GM19455 (cell line): ENCODE measurements around the gene TPO.
"Not testable (repeated sequence)": the region's sequence is repeated elsewhere in the genome, so short reads cannot be mapped to it uniquely, and the experiment has no call there.

Experiments used
- ATAC-seq: cut with Tn5 transposase; IDR thresholded peaks from one replicate; pipeline ENCODE4 v1.9.1; 2021; ENCODE audit not compliant: unreplicated experiment

TPO gene

GRCh38 chr2:1498176-1498575 is 84.9 kb downstream of the TPO start:
- ATAC-seq: no peak

- ATAC-seq: no peak
These were observed 86.0 kb downstream of the TPO start for GRCh38 chr2:1499033-1499795.

GRCh38 chr2:1501038-1501851 is 88.0 kb downstream of the TPO start:
- no peak for ATAC-seq

- ATAC-seq: no peak
These were observed 88.7 kb downstream of the TPO start for GRCh38 chr2:1501991-1502390.

GRCh38 chr2:1502891-1503304 is 89.6 kb downstream of the TPO start:
- ATAC-seq: no peak

GRCh38 chr2:1503471-1504310 is 90.4 kb downstream of the TPO start:
- no peak for ATAC-seq

GRCh38 chr2:1504311-1504750 is 91.1 kb downstream of the TPO start:
- ATAC-seq: no peak

GRCh38 chr2:1505031-1505441 is 91.8 kb downstream of the TPO start:
- no peak for ATAC-seq

GRCh38 chr2:1509271-1510065 is 96.2 kb downstream of the TPO start:
- no peak for ATAC-seq

GRCh38 chr2:1510176-1510575 is 96.9 kb downstream of the TPO start:
- ATAC-seq: no peak

- no peak for ATAC-seq
These were observed 98.2 kb downstream of the TPO start for GRCh38 chr2:1511455-1511854.

- ATAC-seq: no peak
These were observed 99.3 kb downstream of the TPO start for GRCh38 chr2:1512321-1513289.

GRCh38 chr2:1514391-1515072 is 101.3 kb downstream of the TPO start:
- no peak for ATAC-seq

GRCh38 chr2:1515073-1515430 is 101.8 kb downstream of the TPO start:
- no peak for ATAC-seq

GRCh38 chr2:1515986-1516797 is 102.9 kb downstream of the TPO start:
- no peak for ATAC-seq

- no peak for ATAC-seq
These were observed 103.5 kb downstream of the TPO start for GRCh38 chr2:1516798-1517060.

- ATAC-seq: not testable (repeated sequence)
These were observed 104.0 kb downstream of the TPO start for GRCh38 chr2:1517291-1517690.

- no peak for ATAC-seq
These were observed 104.5 kb downstream of the TPO start for GRCh38 chr2:1517786-1518185.
